ENCODE results near the gene MAP2. TPM values are rescaled to one million over a fixed set of nuclear protein-coding genes. Genes with fewer than 3 reads are reported as not detected.

The MAP2 gene
- total RNA-seq, 2 experiments from 2014 or later: 0.16 to 0.20 TPM

GRCh38 chr2:209771474-209772289, 347.8 kb downstream of the MAP2 start, which contains the start of gene UNC80:
UNC80 (plus strand) TSS chr2:209771832; CDS start chr2:209772073, 241 bp downstream.
- Histone ChIP-seq H3K36me3 (ENCODE audit: insufficient read depth, low read length) (no peaks in the 10 kb centered on the region), H3K4me1 (ENCODE audit: insufficient read depth, low read length) (peaks cover 2% of the 10 kb centered on the region), H3K4me3 (ENCODE audit: low read length) (no peak within 1 kb of the TSS), H3K27ac (ENCODE audit: low read depth in 1 of 2, low read length in 2 of 2) (no peak within 1 kb of the TSS), H3K9me3 (ENCODE audit: control insufficient read depth in 1 of 2, insufficient read depth in 1 of 2, low read length in 2 of 2) (peaks cover 0 to 4% of the 10 kb centered on the region in 2 experiments), H3K27me3 (ENCODE audit: control insufficient read depth in 1 of 2, insufficient read depth in 2 of 2, low read length in 2 of 2) (peaks cover 14 to 37% of the 10 kb centered on the region in 2 experiments)
- H3K36me3 Mint-ChIP-seq (ENCODE audit: low read depth): no peaks in the 10 kb centered on the region
- peaks cover 34% of the 10 kb centered on the region for H3K27me3 Mint-ChIP-seq
- intact Hi-C loops (cut with DNase I, micrococcal nuclease): no loop called here
- POLR2A ChIA-PET: no interaction called here
- no peak within 1 kb of the TSS for H3K4me3 Mint-ChIP-seq
- CTCF ChIA-PET: no interaction called here
- no peak for TF ChIP-seq CTCF (IDR thresholded peaks at IDR 0.05)
- H3K4me1 Mint-ChIP-seq (ENCODE audit: low read depth): no peaks in the 10 kb centered on the region
- H3K9me3 Mint-ChIP-seq: peaks cover 3% of the 10 kb centered on the region
- ATAC-seq (ENCODE audit: poor library complexity): no peak
- H3K27ac Mint-ChIP-seq: no peak within 1 kb of the TSS
- peak in 4 of 14 experiments; percentile 1 to 20 (median 6) for DNase-seq

GRCh38 chr2:209772290-209772685, 348.4 kb downstream of the MAP2 start:
- peaks cover 3% of the 10 kb centered on the region for H3K9me3 Mint-ChIP-seq
- TF ChIP-seq CTCF (IDR thresholded peaks at IDR 0.05): no peak
- Histone ChIP-seq H3K36me3 (ENCODE audit: insufficient read depth, low read length) (no peaks in the 10 kb centered on the region), H3K4me3 (ENCODE audit: low read length) (no peak overlapping the region), H3K4me1 (ENCODE audit: insufficient read depth, low read length) (peaks cover 2% of the 10 kb centered on the region), H3K27me3 (ENCODE audit: control insufficient read depth in 1 of 2, insufficient read depth in 2 of 2, low read length in 2 of 2) (peaks cover 14 to 41% of the 10 kb centered on the region in 2 experiments), H3K9me3 (ENCODE audit: control insufficient read depth in 1 of 2, insufficient read depth in 1 of 2, low read length in 2 of 2) (peaks cover 0 to 4% of the 10 kb centered on the region in 2 experiments), H3K27ac (ENCODE audit: low read depth in 1 of 2, low read length in 2 of 2) (no peak overlapping the region)
- ChIA-PET POLR2A (no interaction called here), CTCF (no interaction called here)
- no peak overlapping the region for H3K4me3 Mint-ChIP-seq
- H3K27ac Mint-ChIP-seq: no peak overlapping the region
- no peak for DNase-seq
- intact Hi-C loops (cut with DNase I, micrococcal nuclease): no loop called here
- no peaks in the 10 kb centered on the region for H3K36me3 Mint-ChIP-seq (ENCODE audit: low read depth)
- no peak for ATAC-seq (ENCODE audit: poor library complexity)
- no peaks in the 10 kb centered on the region for H3K4me1 Mint-ChIP-seq (ENCODE audit: low read depth)
- H3K27me3 Mint-ChIP-seq: peaks cover 34% of the 10 kb centered on the region

GRCh38 chr2:209773377-209773776, 349.5 kb downstream of the MAP2 start:
- Histone ChIP-seq H3K4me1 (ENCODE audit: insufficient read depth, low read length) (peaks cover 2% of the 10 kb centered on the region), H3K27me3 (ENCODE audit: control insufficient read depth in 1 of 2, insufficient read depth in 2 of 2, low read length in 2 of 2) (peaks cover 14 to 41% of the 10 kb centered on the region in 2 experiments), H3K9me3 (ENCODE audit: control insufficient read depth in 1 of 2, insufficient read depth in 1 of 2, low read length in 2 of 2) (peaks cover 0 to 4% of the 10 kb centered on the region in 2 experiments), H3K36me3 (ENCODE audit: insufficient read depth, low read length) (no peaks in the 10 kb centered on the region), H3K27ac (ENCODE audit: low read depth in 1 of 2, low read length in 2 of 2) (no peak overlapping the region), H3K4me3 (ENCODE audit: low read length) (no peak overlapping the region)
- POLR2A ChIA-PET: no interaction called here
- Mint-ChIP-seq H3K4me3 (no peak overlapping the region), H3K27ac (no peak overlapping the region), H3K9me3 (no peaks in the 10 kb centered on the region), H3K36me3 (ENCODE audit: low read depth) (no peaks in the 10 kb centered on the region), H3K4me1 (ENCODE audit: low read depth) (no peaks in the 10 kb centered on the region), H3K27me3 (peaks cover 34% of the 10 kb centered on the region)
- no peak for TF ChIP-seq CTCF (IDR thresholded peaks at IDR 0.05)
- CTCF ChIA-PET: no interaction called here
- DNase-seq: no peak
- intact Hi-C loops (cut with DNase I, micrococcal nuclease): no loop called here
- no peak for ATAC-seq (ENCODE audit: poor library complexity)

Data from CD4-positive, alpha-beta T cell (primary cell).